Psoas muscle (tissue), 8 donors: ENCODE measurements around the gene TSC1. TPM values are rescaled to one million over a fixed set of nuclear protein-coding genes. Genes with fewer than 3 reads are reported as not detected.

Source experiments
- ATAC-seq, 4 donors: fragments of 200-7000 bp; cut with Tn5 transposase; one replicate each; pipeline ENCODE4 v1.9.1; 2020; ENCODE audit warnings: moderate library complexity in 3 of 4, mild to moderate bottlenecking in 2 of 4
- DNase-seq, 2 donors: peaks; one replicate each; pipeline ENCODE4 v3.0.0-alpha.2; 2020
- H3K27ac ChIP-seq: fragments of 200-600 bp; one replicate; pipeline ENCODE4 v1.8.0; 2022
- H3K27me3 ChIP-seq, 3 donors: fragments of 200-600 bp in 1 of 3; one replicate each; pipeline versions ENCODE4 v1.6.1 to v1.8.0; 2013 to 2022; ENCODE audit warnings: low read length in 2 of 3, mild to moderate bottlenecking in 2 of 3, moderate library complexity in 1 of 3; ENCODE audit not compliant: insufficient read depth in 3 of 3
- H3K36me3 ChIP-seq, 2 donors: fragments of 200-600 bp in 1 of 2; one replicate each; pipeline versions ENCODE4 v1.6.1 to v1.8.0; 2013 to 2022; ENCODE audit warnings: low read depth in 1 of 2, mild to moderate bottlenecking in 1 of 2, moderate library complexity in 1 of 2; ENCODE audit not compliant: insufficient read depth in 1 of 2
- H3K4me1 ChIP-seq: fragments of 200-600 bp; one replicate; pipeline ENCODE4 v1.8.0; 2022
- H3K4me3 ChIP-seq: fragments of 200-600 bp; one replicate; pipeline ENCODE4 v1.8.0; 2022; ENCODE audit warnings: mild to moderate bottlenecking
- H3K9me3 ChIP-seq: fragments of 200-600 bp; one replicate; pipeline ENCODE4 v1.8.0; 2022
- WGBS, 3 donors: extraction: QIAGEN DNeasy Blood & Tissue Kit; methylation state at CpG; one replicate each; pipeline versions ENCODE4 v1.1.6 to v1.1.7; 2013; 5-methylcytosine and 5-hydroxymethylcytosine counted together
- intact Hi-C, 2 donors: fragments of 100-400 bp; cut with DNase I; formaldehyde crosslinking; loops; one replicate each; pipeline versions ENCODE4 v1.11.0 to v1.14.2; 2022
- polyA plus RNA-seq, 3 donors: library from polyadenylated mRNA; stranded (reverse); fragments of 200-250 nt; gene quantifications; one replicate each; pipeline ENCODE4 v1.2.3, GENCODE V29; 2013
- total RNA-seq, 4 donors: library from RNA; stranded (reverse); fragmentation: NEBNext Ultra II Directional in 2 of 4; extraction: Animal tissue kit (Norgen Biotek cat#: 25700) in 2 of 4; gene quantifications; one replicate each; pipeline versions ENCODE4 v1.2.1 to v1.2.4, GENCODE V29; 2021 to 2023
- TF ChIP-seq, protein P1 (sequence below): fragments of 200-600 bp; IDR thresholded peaks from one replicate; pipeline ENCODE4 v1.8.0; 2022; ENCODE audit warnings: antibody characterized with exemption
- donor health status: healthy with polysubstance abuse.
- donor health status: DM: no; HTN: no; CAD: no; lungs with moderate emphysema.
- donor health status: Bipolar disorder and iron deficiency.
- donor health status: healthy.
- donor health status: DM: yes; HTN: yes; CAD: no.
- donor health status: DM: no; HTN: no; CAD: no.
- donor health status: DM: no; HTN: no; CAD: no.
- donor health status: DM: yes; HTN: yes; CAD: no.

TSC1 gene
- total and polyA plus RNA-seq, 7 donors, result 13.1 to 38.4 (median 26.8) TPM

GRCh38 chr9:132945186-132946130, 1.0 kb upstream of the TSC1 start:
- intact Hi-C loops, result no loop called here
- DNase-seq (no peak), ATAC-seq (no peak)
- H3K9me3 ChIP-seq, result no peaks in the 10 kb centered on the region
- H3K27me3 ChIP-seq, result no peaks in the 10 kb centered on the region
- 66 to 68% (median 67%) methylated on average over 23 of the region's 23 CpGs for WGBS, 3 donors
- no peaks in the 10 kb centered on the region for H3K36me3 ChIP-seq
- H3K4me1 ChIP-seq, result peaks cover 23% of the 10 kb centered on the region
- TF ChIP-seq, protein P1, sequence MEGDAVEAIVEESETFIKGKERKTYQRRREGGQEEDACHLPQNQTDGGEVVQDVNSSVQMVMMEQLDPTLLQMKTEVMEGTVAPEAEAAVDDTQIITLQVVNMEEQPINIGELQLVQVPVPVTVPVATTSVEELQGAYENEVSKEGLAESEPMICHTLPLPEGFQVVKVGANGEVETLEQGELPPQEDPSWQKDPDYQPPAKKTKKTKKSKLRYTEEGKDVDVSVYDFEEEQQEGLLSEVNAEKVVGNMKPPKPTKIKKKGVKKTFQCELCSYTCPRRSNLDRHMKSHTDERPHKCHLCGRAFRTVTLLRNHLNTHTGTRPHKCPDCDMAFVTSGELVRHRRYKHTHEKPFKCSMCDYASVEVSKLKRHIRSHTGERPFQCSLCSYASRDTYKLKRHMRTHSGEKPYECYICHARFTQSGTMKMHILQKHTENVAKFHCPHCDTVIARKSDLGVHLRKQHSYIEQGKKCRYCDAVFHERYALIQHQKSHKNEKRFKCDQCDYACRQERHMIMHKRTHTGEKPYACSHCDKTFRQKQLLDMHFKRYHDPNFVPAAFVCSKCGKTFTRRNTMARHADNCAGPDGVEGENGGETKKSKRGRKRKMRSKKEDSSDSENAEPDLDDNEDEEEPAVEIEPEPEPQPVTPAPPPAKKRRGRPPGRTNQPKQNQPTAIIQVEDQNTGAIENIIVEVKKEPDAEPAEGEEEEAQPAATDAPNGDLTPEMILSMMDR, result no peak
- peak overlapping the region; percentile 78 for H3K4me3 ChIP-seq
- H3K27ac ChIP-seq, result peak overlapping the region; percentile 96

- WGBS, 3 donors, result 1 to 2% (median 1%) methylated on average over 25 of the region's 25 CpGs
- ATAC-seq, result peak in 1 of 4 donors; percentile 1
- H3K4me1 ChIP-seq, result peaks cover 36% of the 10 kb centered on the region
- TF ChIP-seq, protein P1, result no peak
- H3K4me3 ChIP-seq, result peak overlapping the region; percentile 78
- peak; percentile 23 to 55 for DNase-seq
- intact Hi-C loops, result no loop called here
- H3K27ac ChIP-seq, result peak overlapping the region; percentile 96
- H3K27me3 ChIP-seq, result no peaks in the 10 kb centered on the region
- H3K36me3 ChIP-seq, result no peaks in the 10 kb centered on the region
- no peaks in the 10 kb centered on the region for H3K9me3 ChIP-seq
Measured at GRCh38 chr9:132943651-132944293, 644 bp downstream of the TSC1 start.

GRCh38 chr9:132942541-132943182, 1.8 kb downstream of the TSC1 start:
- intact Hi-C loops, result no loop called here
- DNase-seq, result no peak
- Histone ChIP-seq H3K36me3 (no peaks in the 10 kb centered on the region), H3K4me3 (peak overlapping the region; percentile 78), H3K27ac (no peak overlapping the region), H3K27me3 (no peaks in the 10 kb centered on the region), H3K4me1 (peaks cover 46% of the 10 kb centered on the region), H3K9me3 (no peaks in the 10 kb centered on the region)
- WGBS, 3 donors, result 20 to 29% (median 21%) methylated on average over 5 of the region's 5 CpGs
- ATAC-seq, result no peak
- TF ChIP-seq, protein P1, result no peak

DNA sequence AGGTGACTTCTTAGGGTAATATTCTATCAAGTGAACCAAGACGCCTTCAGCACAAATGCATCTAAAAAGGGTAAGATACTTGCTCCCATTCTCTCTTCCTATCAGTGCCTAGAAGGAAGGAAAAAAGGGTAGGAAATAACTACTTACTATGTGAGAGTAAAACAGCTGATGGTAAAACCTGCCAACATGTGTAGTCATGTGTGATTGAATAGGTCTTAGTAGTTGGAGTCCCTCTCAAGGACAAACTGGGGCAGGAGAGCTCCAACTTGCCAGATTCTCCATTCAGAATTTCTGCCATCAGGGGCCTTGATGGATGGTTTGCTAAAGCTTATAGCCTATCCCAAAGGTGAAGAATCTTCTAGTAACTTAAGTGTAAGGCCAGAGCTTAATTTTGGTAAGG, 5.2 kb downstream of the TSC1 start:
- Histone ChIP-seq H3K4me1 (peaks cover 54% of the 10 kb centered on the region), H3K27ac (peak overlapping the region; percentile 28), H3K9me3 (no peaks in the 10 kb centered on the region), H3K36me3 (peaks cover 0 to 7% of the 10 kb centered on the region in 2 donors), H3K27me3 (no peaks in the 10 kb centered on the region), H3K4me3 (no peak overlapping the region)
- TF ChIP-seq, protein P1, result no peak
- WGBS, 3 donors, result 74 to 91% (median 75%) methylated on average over 1 of the region's 1 CpG
- no peak for DNase-seq
- intact Hi-C loops, result no loop called here
- ATAC-seq, result peak; percentile 59 to 68 (median 68)
